SJCRH30 (cell line): ENCODE measurements around the gene TAS2R38. TPM values are rescaled to one million over a fixed set of nuclear protein-coding genes. Genes with fewer than 3 reads are reported as not detected.

ENCODE experiments used
- DNase-seq, 2 experiments: peaks; one replicate each; pipeline ENCODE4 v3.0.0-alpha.2; 2015 to 2020
- H3K27ac ChIP-seq: fragments of 250-450 bp; sonication (Bioruptor Pico); 2 replicates; pipeline ENCODE4 v1.5.1; 2020; ENCODE audit warnings: mild to moderate bottlenecking, moderate library complexity
- H3K27me3 ChIP-seq: fragments of 250-450 bp; sonication (Bioruptor Pico); 2 replicates; pipeline ENCODE4 v1.5.1; 2020; ENCODE audit warnings: mild to moderate bottlenecking, moderate library complexity
- H3K36me3 ChIP-seq: fragments of 250-450 bp; sonication (Bioruptor Pico); 2 replicates; pipeline ENCODE4 v1.5.1; 2020; ENCODE audit warnings: mild to moderate bottlenecking, moderate library complexity
- H3K4me1 ChIP-seq: fragments of 250-450 bp; sonication (Bioruptor Pico); 2 replicates; pipeline ENCODE4 v1.5.1; 2020; ENCODE audit warnings: mild to moderate bottlenecking, moderate library complexity
- H3K4me3 ChIP-seq: fragments of 250-450 bp; sonication (Bioruptor Pico); 2 replicates; pipeline ENCODE4 v1.5.1; 2020; ENCODE audit warnings: mild to moderate bottlenecking, moderate library complexity
- H3K9me3 ChIP-seq: fragments of 250-450 bp; sonication (Bioruptor Pico); replicated peaks from 2 replicates; pipeline ENCODE4 v1.5.1; 2020; ENCODE audit warnings: mild to moderate bottlenecking, moderate library complexity
- total RNA-seq: library from RNA; depleted of rRNA; stranded (reverse); fragments of >200 nt; shearing (Covaris generic); gene quantifications from 2 replicates; pipeline ENCODE4 v1.2.3, GENCODE V29; 2014; rRNA removed

The TAS2R38 gene
- total RNA-seq, 1 experiment from 2014 or later = not detected

- Histone ChIP-seq H3K4me3 (no peak overlapping the region), H3K4me1 (no peaks in the 10 kb centered on the region), H3K36me3 (no peaks in the 10 kb centered on the region), H3K9me3 (no peaks in the 10 kb centered on the region), H3K27me3 (no peaks in the 10 kb centered on the region), H3K27ac (no peak overlapping the region)
- no peak for DNase-seq
These were observed 22.8 kb downstream of the TAS2R38 start for GRCh38 chr7:141950806-141951205.

GRCh38 chr7:141949911-141950310, 23.7 kb downstream of the TAS2R38 start:
- H3K27me3 ChIP-seq = no peaks in the 10 kb centered on the region
- H3K9me3 ChIP-seq = no peaks in the 10 kb centered on the region
- no peaks in the 10 kb centered on the region for H3K36me3 ChIP-seq
- H3K4me1 ChIP-seq = no peaks in the 10 kb centered on the region
- no peak overlapping the region for H3K27ac ChIP-seq
- DNase-seq = no peak
- no peak overlapping the region for H3K4me3 ChIP-seq

- Histone ChIP-seq H3K4me1 (no peaks in the 10 kb centered on the region), H3K27ac (no peak overlapping the region), H3K4me3 (no peak overlapping the region), H3K9me3 (no peaks in the 10 kb centered on the region), H3K36me3 (no peaks in the 10 kb centered on the region), H3K27me3 (no peaks in the 10 kb centered on the region)
- DNase-seq = no peak
These were observed 24.1 kb downstream of the TAS2R38 start for GRCh38 chr7:141949451-141949850.

- no peaks in the 10 kb centered on the region for H3K27me3 ChIP-seq
- no peak overlapping the region for H3K27ac ChIP-seq
- H3K36me3 ChIP-seq = no peaks in the 10 kb centered on the region
- H3K9me3 ChIP-seq = no peaks in the 10 kb centered on the region
- no peaks in the 10 kb centered on the region for H3K4me1 ChIP-seq
- DNase-seq = no peak
- H3K4me3 ChIP-seq = no peak overlapping the region
These were observed 24.6 kb downstream of the TAS2R38 start for GRCh38 chr7:141949021-141949420.

GRCh38 chr7:141946796-141947195, 26.8 kb downstream of the TAS2R38 start, which contains the start of gene CLEC5A:
Gene CLEC5A (minus strand): TSS chr7:141946974. CDS start chr7:141946292, 682 bp downstream.
- no peak for DNase-seq
- Histone ChIP-seq H3K36me3 (no peaks in the 10 kb centered on the region), H3K4me1 (no peaks in the 10 kb centered on the region), H3K9me3 (no peaks in the 10 kb centered on the region), H3K27me3 (no peaks in the 10 kb centered on the region), H3K27ac (no peak within 1 kb of the TSS), H3K4me3 (no peak within 1 kb of the TSS)

GRCh38 chr7:141945356-141945755, 28.2 kb downstream of the TAS2R38 start:
- Histone ChIP-seq H3K36me3 (no peaks in the 10 kb centered on the region), H3K9me3 (peaks cover 6% of the 10 kb centered on the region; the same call in 1 of the 2 replicates), H3K4me3 (no peak overlapping the region), H3K4me1 (no peaks in the 10 kb centered on the region), H3K27ac (no peak overlapping the region), H3K27me3 (no peaks in the 10 kb centered on the region)
- DNase-seq = no peak

GRCh38 chr7:141944811-141945210, 28.8 kb downstream of the TAS2R38 start:
- no peaks in the 10 kb centered on the region for H3K36me3 ChIP-seq
- no peak overlapping the region for H3K4me3 ChIP-seq
- H3K27me3 ChIP-seq = no peaks in the 10 kb centered on the region
- no peak overlapping the region for H3K27ac ChIP-seq
- DNase-seq = no peak
- H3K9me3 ChIP-seq = peaks cover 6% of the 10 kb centered on the region; the same call in 1 of the 2 replicates
- no peaks in the 10 kb centered on the region for H3K4me1 ChIP-seq

- no peaks in the 10 kb centered on the region for H3K27me3 ChIP-seq
- no peak for DNase-seq
- H3K9me3 ChIP-seq = peaks cover 6% of the 10 kb centered on the region; the same call in 1 of the 2 replicates
- no peak overlapping the region for H3K4me3 ChIP-seq
- H3K27ac ChIP-seq = no peak overlapping the region
- H3K4me1 ChIP-seq = no peaks in the 10 kb centered on the region
- no peaks in the 10 kb centered on the region for H3K36me3 ChIP-seq
These were observed 29.7 kb downstream of the TAS2R38 start for GRCh38 chr7:141943846-141944245.

GRCh38 chr7:141941075-141941474, 32.5 kb downstream of the TAS2R38 start:
- H3K4me3 ChIP-seq = no peak overlapping the region
- no peak overlapping the region for H3K27ac ChIP-seq

GRCh38 chr7:141930211-141930610, 43.4 kb downstream of the TAS2R38 start:
- H3K4me1 ChIP-seq = no peaks in the 10 kb centered on the region

More at GRCh38 chr7:141941075-141941474, 32.5 kb downstream of the TAS2R38 start:
- H3K36me3 ChIP-seq = no peaks in the 10 kb centered on the region
- DNase-seq = no peak
- H3K9me3 ChIP-seq = peaks cover 6% of the 10 kb centered on the region; the same call in 1 of the 2 replicates
- H3K4me1 ChIP-seq = no peaks in the 10 kb centered on the region
- H3K27me3 ChIP-seq = no peaks in the 10 kb centered on the region

GRCh38 chr7:141928845-141929195, 44.8 kb downstream of the TAS2R38 start:
- no peak overlapping the region for H3K27ac ChIP-seq
- H3K4me3 ChIP-seq = no peak overlapping the region
- H3K4me1 ChIP-seq = no peaks in the 10 kb centered on the region
- H3K27me3 ChIP-seq = no peaks in the 10 kb centered on the region
- H3K9me3 ChIP-seq = no peaks in the 10 kb centered on the region
- no peak for DNase-seq
- no peaks in the 10 kb centered on the region for H3K36me3 ChIP-seq

More at GRCh38 chr7:141930211-141930610, 43.4 kb downstream of the TAS2R38 start:
- DNase-seq = no peak
- H3K9me3 ChIP-seq = no peaks in the 10 kb centered on the region
- H3K4me3 ChIP-seq = no peak overlapping the region
- H3K36me3 ChIP-seq = no peaks in the 10 kb centered on the region
- no peaks in the 10 kb centered on the region for H3K27me3 ChIP-seq
- no peak overlapping the region for H3K27ac ChIP-seq

- Histone ChIP-seq H3K9me3 (no peaks in the 10 kb centered on the region), H3K36me3 (no peaks in the 10 kb centered on the region), H3K27me3 (no peaks in the 10 kb centered on the region), H3K4me3 (no peak overlapping the region), H3K27ac (no peak overlapping the region), H3K4me1 (no peaks in the 10 kb centered on the region)
- DNase-seq = no peak
These were observed 45.3 kb downstream of the TAS2R38 start for GRCh38 chr7:141928146-141928844.

Other genes starting within 250 kb of the TAS2R38 start
- 369 and 396 TPM in 2 replicates for gene SSBP1, start 235.4 kb downstream of the TAS2R38 start, total RNA-seq
- 0.24 and 0.38 TPM in 2 replicates for gene TAS2R3, start 209.7 kb downstream of the TAS2R38 start, total RNA-seq
- gene TAS2R4, start 197.1 kb downstream of the TAS2R38 start, total RNA-seq = 0.18 and 0.43 TPM in 2 replicates
- gene TAS2R5, start 183.6 kb downstream of the TAS2R38 start, total RNA-seq = 0.18 TPM in 1 of 2 replicates, not detected in the other
- not detected in 2 replicates for gene PRSS37, start 132.3 kb downstream of the TAS2R38 start, total RNA-seq
- not detected in 2 replicates for gene OR9A4, start 57.4 kb downstream of the TAS2R38 start, total RNA-seq
- gene CLEC5A, start 26.8 kb downstream of the TAS2R38 start, total RNA-seq = not detected in 2 replicates
- gene MGAM, start 22.1 kb upstream of the TAS2R38 start, total RNA-seq = 0.02 TPM in 1 of 2 replicates, not detected in the other
- gene MGAM2, start 137.9 kb upstream of the TAS2R38 start, total RNA-seq = 0.89 and 1.1 TPM in 2 replicates